K562 (cell line): ENCODE data around the gene AFDN. TPM values are rescaled to one million over a fixed set of nuclear protein-coding genes. Genes with fewer than 3 reads are reported as not detected.

ENCODE experiments used
- BRF1 ChIP-seq: IDR thresholded peaks from 3 replicates; pipeline ENCODE4 v1.6.1; 2011; ENCODE audit warnings: borderline replicate concordance, mild to moderate bottlenecking; ENCODE audit not compliant: insufficient read length; ENCODE audit errors: extremely low read depth
- DDX20 ChIP-seq: fragments of 450-650 bp; IDR thresholded peaks from 2 replicates; pipeline ENCODE4 v1.6.1; 2016; ENCODE audit warnings: missing genetic modification characterization, low read depth, mild to moderate bottlenecking, missing compliant biosample characterization, moderate library complexity
- ETS2 ChIP-seq: IDR thresholded peaks from 2 replicates; pipeline ENCODE4 v1.6.1; 2016; ENCODE audit warnings: borderline replicate concordance, missing genetic modification characterization, mild to moderate bottlenecking, moderate library complexity, missing compliant biosample characterization; ENCODE audit not compliant: poor library complexity, severe bottlenecking
- HDAC3 ChIP-seq: fragments of 450-650 bp; IDR thresholded peaks from 2 replicates; pipeline ENCODE4 v1.6.1; 2018; ENCODE audit warnings: borderline replicate concordance, mild to moderate bottlenecking, moderate library complexity; ENCODE audit not compliant: partially characterized antibody
- KLF1 ChIP-seq: fragments of 450-650 bp; IDR thresholded peaks from 2 replicates; pipeline ENCODE4 v1.6.1; 2016; ENCODE audit warnings: missing genetic modification characterization, missing compliant biosample characterization
- LEF1 ChIP-seq: fragments of 450-650 bp; IDR thresholded peaks from 2 replicates; pipeline ENCODE4 v1.6.1; 2016; ENCODE audit warnings: mild to moderate bottlenecking
- NR1H2 ChIP-seq: sonication (generic); formaldehyde crosslinking; IDR thresholded peaks from 2 replicates; pipeline ENCODE4 v1.4.0; 2020; ENCODE audit warnings: mild to moderate bottlenecking, missing genetic modification reagents
- OTX1 ChIP-seq: fragments of 450-650 bp; formaldehyde crosslinking; IDR thresholded peaks from 2 replicates; pipeline ENCODE4 v1.4.0; 2022; ENCODE audit warnings: mild to moderate bottlenecking
- POLR2B ChIP-seq: fragments of 450-650 bp; IDR thresholded peaks from 2 replicates; pipeline ENCODE4 v1.6.1; 2018; ENCODE audit warnings: low read depth; ENCODE audit not compliant: partially characterized antibody
- RBM39 ChIP-seq: fragments of 200-400 bp; formaldehyde crosslinking; optimal IDR thresholded peaks from 2 replicates; pipeline ENCODE3; 2018; ENCODE audit warnings: low read depth, low read length
- RFX5 ChIP-seq: IDR thresholded peaks from 2 replicates; pipeline ENCODE4 v1.6.1; 2011; ENCODE audit warnings: low read depth, mild to moderate bottlenecking, improper control_type of control experiment, low read length
- RUNX1 ChIP-seq: sonication (generic); IDR thresholded peaks from 2 replicates; pipeline ENCODE4 v1.6.1; 2016; ENCODE audit warnings: antibody characterized with exemption, low read depth
- TEAD4 ChIP-seq, 2 experiments: sonication (generic) in 1 of 2; formaldehyde crosslinking in 1 of 2; IDR thresholded peaks; 2 replicates each; pipeline versions ENCODE4 v1.6.1 to v1.8.0; 2012 to 2022; ENCODE audit warnings: borderline replicate concordance in 1 of 2, inconsistent platforms in 1 of 2, low read length in 1 of 2, mild to moderate bottlenecking in 1 of 2, missing genetic modification reagents in 1 of 2
- TOE1 ChIP-seq, 2 experiments: fragments of 450-650 bp in 1 of 2; sonication (generic) in 1 of 2; formaldehyde crosslinking in 1 of 2; IDR thresholded peaks; 2 replicates each; pipeline versions ENCODE4 v1.7.1 to v1.8.0; 2016 to 2022; ENCODE audit warnings: borderline replicate concordance in 2 of 2, mild to moderate bottlenecking in 2 of 2, antibody characterized with exemption in 1 of 2, inconsistent platforms in 1 of 2, low read depth in 1 of 2, missing genetic modification reagents in 1 of 2, moderate library complexity in 1 of 2
- U2AF2 ChIP-seq: fragments of 200-400 bp; formaldehyde crosslinking; optimal IDR thresholded peaks from 2 replicates; pipeline ENCODE3; 2017; ENCODE audit warnings: low read depth, mild to moderate bottlenecking, low read length
- YY1 ChIP-seq, 3 experiments: IDR thresholded peaks; 2 replicates each; pipeline ENCODE4 v1.6.1; 2011; ENCODE audit warnings: low read length in 2 of 3, mild to moderate bottlenecking in 2 of 3, moderate library complexity in 2 of 3, borderline replicate concordance in 1 of 3, control low read depth in 1 of 3, low read depth in 1 of 3; ENCODE audit not compliant: insufficient read depth in 3 of 3, insufficient replicate concordance in 2 of 3, control insufficient read depth in 1 of 3, insufficient read length in 1 of 3; ENCODE audit errors: extremely low read depth in 1 of 3
- ZNF431 ChIP-seq: sonication (generic); formaldehyde crosslinking; IDR thresholded peaks from 2 replicates; pipeline ENCODE4 v1.8.0; 2022; ENCODE audit warnings: mild to moderate bottlenecking, missing genetic modification reagents
- polyA plus RNA-seq, 8 experiments: library from polyadenylated mRNA; depleted of rRNA in 4 of 8; stranded (reverse) in 5 of 8; unstranded in 3 of 8; fragments of >200 nt; fragmentation: Nextera tagmentation in 2 of 8; fragmentation: Illumina TruSeq in 1 of 8; extraction: Ambion mirVana in 2 of 8; extraction: Trizol in 1 of 8; gene quantifications; 2 replicates each; pipeline versions ENCODE4 v1.2.1 to v1.2.3, GENCODE V29; 2011 to 2014; ENCODE audit warnings: inconsistent platforms in 1 of 8, missing spikeins in 1 of 8
- total RNA-seq, 7 experiments: library from RNA; depleted of rRNA in 6 of 7; stranded (reverse); fragments of >200 nt in 6 of 7; fragmentation: Illumina TruSeq in 2 of 7; extraction: Trizol in 2 of 7; gene quantifications; 2 replicates each; pipeline versions ENCODE4 v1.2.1 to v1.2.3, GENCODE V29; 2011 to 2021; ENCODE audit warnings: low replicate concordance in 1 of 7
- TF ChIP-seq, protein P1 (sequence below), 2 experiments: IDR thresholded peaks; 2 replicates each; pipeline ENCODE4 v1.6.1; 2011; ENCODE audit warnings: borderline replicate concordance in 1 of 2, control low read depth in 1 of 2, low read depth in 1 of 2, low read length in 1 of 2, mild to moderate bottlenecking in 1 of 2, mixed read lengths in 1 of 2, moderate library complexity in 1 of 2; ENCODE audit not compliant: insufficient read depth in 1 of 2, insufficient read length in 1 of 2, poor library complexity in 1 of 2, severe bottlenecking in 1 of 2; ENCODE audit errors: extremely low read depth in 1 of 2
- TF ChIP-seq, protein P2 (sequence below): IDR thresholded peaks from 2 replicates; pipeline ENCODE4 v1.6.1; 2016; ENCODE audit warnings: missing genetic modification characterization, missing compliant biosample characterization
- TF ChIP-seq, protein P3 (sequence below): sonication (generic); formaldehyde crosslinking; IDR thresholded peaks from 2 replicates; pipeline ENCODE4 v1.5.0; 2020; ENCODE audit warnings: missing genetic modification reagents
- TF ChIP-seq, protein P4 (sequence below): fragments of 450-650 bp; IDR thresholded peaks from 2 replicates; pipeline ENCODE4 v1.6.1; 2017; ENCODE audit warnings: mild to moderate bottlenecking, moderate library complexity

The AFDN gene
- total and polyA plus RNA-seq, 9 of the 15 experiments (the other 6 are each of a cell fraction or from before 2014, with no cell fraction given), result 7.2 to 129 (median 105) TPM

DNA sequence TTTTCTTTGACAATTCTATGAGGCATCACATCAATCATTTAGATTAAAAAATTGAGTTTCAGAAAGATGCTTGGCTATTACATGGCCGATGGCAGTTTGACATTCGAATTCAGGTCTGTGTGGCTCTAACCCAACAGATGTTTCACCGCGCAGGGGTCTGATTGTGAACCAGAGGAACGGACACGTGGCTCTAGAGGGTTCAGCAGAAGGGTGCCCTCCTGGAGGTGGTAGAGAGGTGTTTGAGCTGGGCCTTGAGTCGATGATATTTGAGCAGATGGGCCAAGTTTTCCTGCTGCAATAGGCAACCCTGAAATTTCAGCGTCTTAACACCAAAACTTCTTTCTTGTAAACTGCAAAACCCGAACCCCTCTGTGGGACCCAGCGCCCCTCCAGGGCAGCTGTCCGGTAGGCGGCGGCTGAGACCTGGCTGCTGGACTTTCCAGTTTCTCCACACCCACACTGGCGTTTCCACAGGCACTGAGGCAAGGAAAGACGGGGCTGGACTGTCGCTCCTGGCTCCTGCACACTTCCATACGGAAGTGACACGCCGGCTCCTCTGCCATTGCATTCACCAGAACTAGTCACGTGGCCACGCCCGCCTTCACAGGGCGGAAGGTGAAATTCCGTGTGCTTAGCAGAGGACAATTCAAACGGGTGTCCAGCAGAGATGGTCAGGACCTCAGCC is 11.3 kb upstream of the AFDN start (continued):
- TF ChIP-seq ZNF431 (CRISPR knock-in tag) (no peak), OTX1 (CRISPR knock-in tag) (no peak), BRF1 (no peak), LEF1 (no peak), RBM39 (no peak), NR1H2 (CRISPR knock-in tag) (no peak), DDX20 (tag) (no peak), YY1 (IDR thresholded peaks at IDR 0.05; ENCODE audit: borderline replicate concordance in 1 of 3, control insufficient read depth in 1 of 3, extremely low read depth in 1 of 3, insufficient read depth in 3 of 3, insufficient read length in 1 of 3, insufficient replicate concordance in 2 of 3, low read depth in 1 of 3, low read length in 2 of 3) (peak in 1 of 3 experiments; percentile 41), POLR2B (no peak), RFX5 (no peak), RUNX1 (no peak), U2AF2 (no peak), KLF1 (tag) (no peak), TOE1 (IDR thresholded peaks at IDR 0.05; ENCODE audit: borderline replicate concordance) (peak; percentile 72; the same call in 1 of the 2 replicates), TOE1 (CRISPR knock-in tag; IDR thresholded peaks at IDR 0.05; ENCODE audit: borderline replicate concordance, low read depth) (no peak), ETS2 (no peak), HDAC3 (no peak), TEAD4 (IDR thresholded peaks at IDR 0.05; ENCODE audit: low read length) (no peak), TEAD4 (CRISPR knock-in tag; IDR thresholded peaks at IDR 0.05; ENCODE audit: borderline replicate concordance) (no peak)
- TF ChIP-seq, protein P1, sequence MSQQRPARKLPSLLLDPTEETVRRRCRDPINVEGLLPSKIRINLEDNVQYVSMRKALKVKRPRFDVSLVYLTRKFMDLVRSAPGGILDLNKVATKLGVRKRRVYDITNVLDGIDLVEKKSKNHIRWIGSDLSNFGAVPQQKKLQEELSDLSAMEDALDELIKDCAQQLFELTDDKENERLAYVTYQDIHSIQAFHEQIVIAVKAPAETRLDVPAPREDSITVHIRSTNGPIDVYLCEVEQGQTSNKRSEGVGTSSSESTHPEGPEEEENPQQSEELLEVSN (IDR thresholded peaks at IDR 0.05; ENCODE audit: borderline replicate concordance in 1 of 2, extremely low read depth in 1 of 2, insufficient read depth in 1 of 2, insufficient read length in 1 of 2, low read depth in 1 of 2, low read length in 1 of 2, poor library complexity in 1 of 2, severe bottlenecking in 1 of 2), result peak in 1 of 2 experiments; percentile 54
- TF ChIP-seq, protein P2, sequence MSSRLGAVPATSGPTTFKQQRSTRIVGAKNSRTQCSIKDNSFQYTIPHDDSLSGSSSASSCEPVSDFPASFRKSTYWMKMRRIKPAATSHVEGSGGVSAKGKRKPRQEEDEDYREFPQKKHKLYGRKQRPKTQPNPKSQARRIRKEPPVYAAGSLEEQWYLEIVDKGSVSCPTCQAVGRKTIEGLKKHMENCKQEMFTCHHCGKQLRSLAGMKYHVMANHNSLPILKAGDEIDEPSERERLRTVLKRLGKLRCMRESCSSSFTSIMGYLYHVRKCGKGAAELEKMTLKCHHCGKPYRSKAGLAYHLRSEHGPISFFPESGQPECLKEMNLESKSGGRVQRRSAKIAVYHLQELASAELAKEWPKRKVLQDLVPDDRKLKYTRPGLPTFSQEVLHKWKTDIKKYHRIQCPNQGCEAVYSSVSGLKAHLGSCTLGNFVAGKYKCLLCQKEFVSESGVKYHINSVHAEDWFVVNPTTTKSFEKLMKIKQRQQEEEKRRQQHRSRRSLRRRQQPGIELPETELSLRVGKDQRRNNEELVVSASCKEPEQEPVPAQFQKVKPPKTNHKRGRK, result no peak
- TF ChIP-seq, protein P3, sequence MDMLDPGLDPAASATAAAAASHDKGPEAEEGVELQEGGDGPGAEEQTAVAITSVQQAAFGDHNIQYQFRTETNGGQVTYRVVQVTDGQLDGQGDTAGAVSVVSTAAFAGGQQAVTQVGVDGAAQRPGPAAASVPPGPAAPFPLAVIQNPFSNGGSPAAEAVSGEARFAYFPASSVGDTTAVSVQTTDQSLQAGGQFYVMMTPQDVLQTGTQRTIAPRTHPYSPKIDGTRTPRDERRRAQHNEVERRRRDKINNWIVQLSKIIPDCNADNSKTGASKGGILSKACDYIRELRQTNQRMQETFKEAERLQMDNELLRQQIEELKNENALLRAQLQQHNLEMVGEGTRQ (CRISPR knock-in tag), result peak; percentile 90
- TF ChIP-seq, protein P4, sequence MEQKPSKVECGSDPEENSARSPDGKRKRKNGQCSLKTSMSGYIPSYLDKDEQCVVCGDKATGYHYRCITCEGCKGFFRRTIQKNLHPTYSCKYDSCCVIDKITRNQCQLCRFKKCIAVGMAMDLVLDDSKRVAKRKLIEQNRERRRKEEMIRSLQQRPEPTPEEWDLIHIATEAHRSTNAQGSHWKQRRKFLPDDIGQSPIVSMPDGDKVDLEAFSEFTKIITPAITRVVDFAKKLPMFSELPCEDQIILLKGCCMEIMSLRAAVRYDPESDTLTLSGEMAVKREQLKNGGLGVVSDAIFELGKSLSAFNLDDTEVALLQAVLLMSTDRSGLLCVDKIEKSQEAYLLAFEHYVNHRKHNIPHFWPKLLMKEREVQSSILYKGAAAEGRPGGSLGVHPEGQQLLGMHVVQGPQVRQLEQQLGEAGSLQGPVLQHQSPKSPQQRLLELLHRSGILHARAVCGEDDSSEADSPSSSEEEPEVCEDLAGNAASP, result no peak
